GM18873 (cell line): ENCODE results near the gene KDR.

Experiments
- ATAC-seq: cut with Tn5 transposase; IDR thresholded peaks from one replicate; pipeline ENCODE4 v1.9.1; 2021; ENCODE audit warnings: mild to moderate bottlenecking, moderate library complexity, moderate number of reproducible peaks; ENCODE audit not compliant: unreplicated experiment, low FRiP score

The KDR gene

GRCh38 chr4:55124322-55125076 is 896 bp downstream of the KDR start:
- ATAC-seq: no peak

- no peak for ATAC-seq
These were observed 1.6 kb downstream of the KDR start for GRCh38 chr4:55123791-55124190.

DNA sequence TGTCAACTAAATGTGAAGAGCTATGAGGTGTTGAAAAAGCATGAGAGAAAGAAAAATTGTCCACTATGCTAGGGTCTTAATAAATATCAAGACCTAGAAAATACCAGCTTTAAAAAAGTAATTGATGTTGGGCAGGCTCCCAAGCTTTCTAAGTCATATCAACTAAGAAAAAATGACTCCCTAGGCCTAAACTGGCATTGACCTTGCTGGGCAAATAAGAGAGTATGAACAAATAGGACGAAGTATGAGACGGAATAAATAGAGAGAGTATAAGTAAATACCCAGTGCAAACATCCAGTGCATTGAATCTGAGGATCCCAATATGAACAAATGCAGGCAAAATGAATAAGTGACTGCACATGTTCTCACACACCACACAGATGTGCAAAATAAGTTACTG is 3.2 kb downstream of the KDR start:
- ATAC-seq: no peak

- ATAC-seq: no peak
These were observed 4.1 kb downstream of the KDR start for GRCh38 chr4:55121246-55121645.

- ATAC-seq: no peak
These were observed 7.0 kb downstream of the KDR start for GRCh38 chr4:55118397-55118796.

DNA sequence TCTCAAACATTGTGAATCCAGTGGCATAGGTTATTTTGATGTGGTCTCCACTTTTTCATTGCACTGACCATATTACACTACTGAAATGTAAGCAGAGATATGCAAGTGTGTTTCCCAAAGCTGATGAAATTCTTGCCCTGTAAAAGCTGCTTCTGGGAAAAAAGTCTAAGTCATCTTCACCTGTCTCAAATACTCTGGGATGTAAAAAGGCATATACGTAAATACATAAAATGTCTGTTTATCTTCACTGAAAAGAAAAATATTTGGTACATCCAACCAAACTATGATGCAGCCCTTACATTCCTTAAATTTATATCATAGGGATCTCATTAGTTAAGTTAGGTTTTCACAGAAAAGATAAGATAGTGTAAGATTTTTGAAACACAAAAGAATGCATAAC is 7.9 kb downstream of the KDR start:
- ATAC-seq: no peak

DNA sequence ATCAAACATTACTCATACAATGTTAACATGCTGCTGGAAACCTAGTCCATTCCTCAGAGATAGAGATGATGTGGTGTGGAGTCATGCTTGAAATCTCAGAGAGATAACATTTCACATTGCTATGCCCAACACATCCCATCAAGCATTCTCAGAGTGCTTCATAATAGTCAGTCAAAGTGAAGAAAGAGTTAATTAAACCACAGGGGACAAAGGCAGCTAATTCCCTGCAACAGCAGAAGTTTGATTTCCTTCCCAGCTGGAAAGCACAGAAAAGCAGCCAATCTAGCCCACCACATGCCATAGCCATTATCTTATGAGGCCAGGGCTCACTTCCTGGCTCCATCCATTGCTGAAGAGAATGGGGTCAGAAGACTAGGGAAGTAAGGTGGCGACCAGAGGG is 8.9 kb downstream of the KDR start:
- ATAC-seq: no peak

GRCh38 chr4:55111601-55112000 is 13.8 kb downstream of the KDR start:
- no peak for ATAC-seq

DNA sequence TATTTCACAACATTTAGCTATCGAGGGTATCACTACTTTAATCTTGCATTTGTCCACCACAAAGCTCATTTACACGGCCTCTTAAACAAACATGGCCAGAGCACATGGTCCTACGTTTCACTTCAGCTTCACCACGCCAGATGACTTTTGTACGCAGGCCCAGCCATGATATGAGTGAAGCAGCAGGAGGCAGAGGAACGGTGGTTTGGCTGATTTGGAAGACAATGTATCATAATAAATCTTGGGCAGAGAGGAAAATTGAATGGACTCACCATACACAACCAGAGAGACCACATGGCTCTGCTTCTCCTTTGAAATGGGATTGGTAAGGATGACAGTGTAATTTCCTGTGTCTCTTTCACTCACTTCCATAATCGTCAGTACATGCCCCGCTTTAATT is 15.3 kb downstream of the KDR start:
- ATAC-seq: no peak

GRCh38 chr4:55107054-55107453 is 18.3 kb downstream of the KDR start:
- ATAC-seq: no peak

GRCh38 chr4:55103224-55103623 is 22.2 kb downstream of the KDR start:
- ATAC-seq: no peak

DNA sequence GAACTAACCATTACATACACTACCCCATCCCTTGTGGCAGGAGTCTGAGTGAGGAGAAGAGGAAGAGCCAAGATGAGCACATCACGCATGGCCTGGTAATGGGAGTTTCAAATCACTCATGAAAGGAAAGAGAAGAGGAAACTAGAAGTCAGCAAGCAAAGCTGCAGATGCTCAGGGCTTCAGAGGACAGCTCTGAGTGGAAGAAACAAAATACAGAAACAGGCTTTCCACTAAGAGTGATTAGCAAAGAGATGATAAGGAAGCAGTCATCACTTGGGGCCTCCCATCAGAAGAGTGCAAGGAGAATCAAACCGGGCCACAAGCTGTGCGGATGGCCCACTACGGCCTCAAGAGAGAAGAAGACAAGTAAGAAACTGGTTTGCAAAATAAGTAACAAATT is 25.6 kb downstream of the KDR start:
- no peak for ATAC-seq

- no peak for ATAC-seq
These were observed 26.8 kb downstream of the KDR start for GRCh38 chr4:55098456-55099204.

DNA sequence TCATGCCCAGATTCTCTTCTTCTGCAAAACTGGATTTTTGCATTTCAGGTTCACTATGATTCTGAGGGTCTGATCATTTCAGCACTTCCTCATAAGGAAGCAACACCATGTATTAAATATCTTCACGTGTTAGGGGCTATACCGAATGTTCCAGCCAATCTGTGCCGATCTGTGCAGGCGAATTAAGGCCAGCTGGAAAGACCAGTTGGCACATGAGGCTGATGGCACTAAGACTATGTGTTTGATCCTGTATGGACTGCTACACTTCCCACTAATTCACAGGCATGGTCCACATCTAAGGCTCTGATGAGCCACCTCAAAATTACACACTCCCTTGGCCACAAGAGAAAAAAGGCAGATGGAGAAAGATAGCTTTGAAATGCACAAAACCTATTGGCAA is 28.8 kb downstream of the KDR start:
- ATAC-seq: no peak

DNA sequence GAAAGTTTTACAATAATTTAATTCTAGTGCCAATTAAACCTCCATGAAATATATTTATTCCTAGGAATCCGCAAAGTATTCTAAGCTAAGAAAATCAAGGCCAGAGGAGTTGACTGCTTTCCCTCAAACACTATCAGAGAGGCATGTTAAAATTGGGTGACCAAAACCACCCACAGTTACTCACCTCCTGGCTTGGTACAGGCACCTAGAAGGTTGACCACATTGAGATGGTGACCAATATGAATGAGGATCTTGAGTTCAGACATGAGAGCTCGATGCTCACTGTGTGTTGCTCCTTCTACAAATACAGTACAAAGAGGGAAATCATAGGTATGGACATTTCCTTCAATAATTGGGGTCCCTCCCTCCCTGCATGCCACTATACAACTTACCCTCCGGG is 29.4 kb downstream of the KDR start:
- ATAC-seq: no peak

GRCh38 chr4:55092504-55092903 is 32.9 kb downstream of the KDR start:
- ATAC-seq: no peak

DNA sequence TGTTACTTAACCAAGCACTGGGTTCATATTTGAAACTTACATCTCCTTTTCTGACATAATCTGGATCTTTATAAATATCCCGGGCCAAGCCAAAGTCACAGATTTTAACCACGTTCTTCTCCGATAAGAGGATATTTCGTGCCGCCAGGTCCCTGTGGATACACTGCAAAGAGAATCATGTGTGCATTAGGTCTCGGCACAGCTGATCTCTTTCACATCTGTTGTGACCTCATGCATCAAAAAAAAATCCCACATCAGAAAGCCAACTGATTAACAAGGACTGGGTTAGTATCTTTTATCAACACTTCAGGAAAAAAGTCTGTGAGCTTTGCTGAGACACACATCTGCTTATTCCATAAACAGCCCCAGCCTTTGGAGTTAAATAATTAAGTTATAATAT is 35.5 kb downstream of the KDR start:
- ATAC-seq: no peak

DNA sequence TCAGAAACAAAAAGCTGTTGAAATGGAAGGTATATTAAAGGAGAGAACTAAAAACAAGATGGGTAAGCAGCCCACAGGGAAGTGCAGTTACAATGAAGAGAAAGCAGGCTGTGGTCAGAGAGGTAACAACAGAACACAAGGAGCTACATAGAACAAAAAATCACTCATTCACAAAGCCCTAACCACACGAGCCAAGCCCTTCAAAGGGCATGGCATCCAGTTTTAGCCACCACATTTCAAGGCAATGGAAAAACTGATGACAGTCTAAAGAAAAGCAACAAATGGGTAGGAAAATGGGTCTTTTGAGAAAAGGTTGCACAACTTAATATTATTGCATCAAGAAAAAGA is 37.5 kb downstream of the KDR start:
- no peak for ATAC-seq

DNA sequence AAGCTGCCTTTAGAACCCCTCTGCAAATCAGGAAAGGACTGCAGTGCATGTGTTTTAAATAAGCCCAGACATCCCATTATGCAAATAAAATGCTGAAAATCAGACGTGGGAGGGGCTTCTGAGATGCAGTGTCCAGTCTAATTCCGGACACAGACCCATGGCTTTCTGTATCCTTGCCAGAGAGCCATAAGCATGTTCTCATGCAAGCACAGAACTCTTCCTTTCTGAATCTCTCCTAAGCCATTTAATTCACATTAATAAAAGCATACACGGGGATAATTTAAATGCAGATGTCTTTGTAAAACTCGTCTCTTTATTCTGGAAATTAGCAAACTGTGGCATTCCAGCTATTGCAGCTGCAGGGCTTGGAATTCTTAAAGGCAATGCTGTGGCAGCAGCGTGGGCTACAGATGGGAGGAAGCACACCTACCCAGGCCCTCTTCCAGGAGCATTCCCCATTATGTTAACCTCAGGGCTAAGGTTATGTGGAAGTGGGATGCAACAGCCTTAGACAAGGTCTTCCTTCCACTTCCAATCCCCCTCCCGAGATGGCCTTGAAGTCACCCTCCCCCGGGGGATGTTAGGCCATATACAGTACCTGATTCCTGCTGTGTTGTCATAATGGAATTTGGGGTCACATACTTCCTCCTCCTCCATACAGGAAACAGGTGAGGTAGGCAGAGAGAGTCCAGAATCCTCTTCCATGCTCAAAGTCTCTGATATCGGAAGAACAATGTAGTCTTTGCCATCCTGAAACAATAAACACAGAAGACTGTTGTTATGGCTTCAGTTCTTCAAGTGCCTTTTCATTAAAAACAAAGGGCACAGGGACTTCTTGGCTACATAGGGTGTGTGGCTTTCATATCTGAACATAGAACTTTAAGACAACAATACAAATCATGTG is 38.1 kb downstream of the KDR start:
- no peak for ATAC-seq

- ATAC-seq: no peak
These were observed 38.8 kb downstream of the KDR start for GRCh38 chr4:55086578-55086977.

GRCh38 chr4:55083735-55084134 is 41.7 kb downstream of the KDR start:
- ATAC-seq: no peak
